ENCODE results near the gene PPP1R27. TPM values are rescaled to one million over a fixed set of nuclear protein-coding genes. Genes with fewer than 3 reads are reported as not detected.

Gene PPP1R27
- polyA plus RNA-seq (2011; rRNA removed) = not detected in 2 replicates
- 0.30 and 0.39 TPM in 2 replicates for polyA plus RNA-seq (2012; cell fraction: cytosol; rRNA removed)
- 0.43 and 0.86 TPM in 2 replicates for polyA plus RNA-seq (2012; cell fraction: nucleus; rRNA removed)
- 0.09 TPM in 1 of 3 replicates, not detected in the others for polyA plus RNA-seq (2017; fragmentation: RNase III; extraction: RNeasy Plus Mini Kit Qiagen cat#74134 plus additional on column Dnase treatment)
- polyA minus RNA-seq (2011; rRNA and poly(A)+ RNA removed) = not detected in 2 replicates

GRCh38 chr17:81834831-81835267 lies at the start of gene PPP1R27:
PPP1R27 (minus strand) TSS chr17:81835050; CDS start chr17:81834953, 97 bp downstream.
- H3K27ac ChIP-seq = peak within 1 kb of the TSS; percentile 93 to 99
- TF ChIP-seq FOSL2 (IDR thresholded peaks at IDR 0.05) = no peak
- TF ChIP-seq FOSL2 (CRISPR knock-in tag; IDR thresholded peaks at IDR 0.05) = no peak; the same call in 1 of the 2 replicates
- TF ChIP-seq GATA3 (IDR thresholded peaks at IDR 0.05; ENCODE audit: borderline replicate concordance) = no peak
- TF ChIP-seq MAFK (IDR thresholded peaks at IDR 0.05; ENCODE audit: partially characterized antibody) = no peak
- no peak for TF ChIP-seq EHMT2 (IDR thresholded peaks at IDR 0.05; ENCODE audit: low read depth)
- no peak for TF ChIP-seq BHLHE40 (IDR thresholded peaks at IDR 0.05; ENCODE audit: low read depth, low read length)
- no peak for TF ChIP-seq CHD4 (IDR thresholded peaks at IDR 0.05; ENCODE audit: borderline replicate concordance)
- no peak for TF ChIP-seq CBX2 (IDR thresholded peaks at IDR 0.05; ENCODE audit: borderline replicate concordance, low read depth)
- no peak for TF ChIP-seq NPAS2 (CRISPR knock-in tag; IDR thresholded peaks at IDR 0.05; ENCODE audit: borderline replicate concordance)
- TF ChIP-seq PBX3 (IDR thresholded peaks at IDR 0.05) = no peak
- no peak for TF ChIP-seq CTCF (IDR thresholded peaks at IDR 0.05)
- no peak for TF ChIP-seq ZSCAN20 (CRISPR knock-in tag; IDR thresholded peaks at IDR 0.05)
- no peak for TF ChIP-seq SMC3 (IDR thresholded peaks at IDR 0.05)
- TF ChIP-seq ZC3H11A (IDR thresholded peaks at IDR 0.05) = no peak
- no peak for TF ChIP-seq HOXB5 (CRISPR knock-in tag; IDR thresholded peaks at IDR 0.05)
- no peak for TF ChIP-seq EP300 (IDR thresholded peaks at IDR 0.05)
- no peak for TF ChIP-seq HOXA7 (CRISPR knock-in tag; IDR thresholded peaks at IDR 0.05)
- H3K4me1 ChIP-seq = peaks cover 21% of the 10 kb centered on the region; the same call in 2 of the 3 replicates
- ChIA-PET POLR2A (interaction anchor here (1.2 kb wide), 1 partner anchor 11 kb away, joined by 5 read pairs; no protein-coding TSS in a partner anchor), CTCF (interaction anchor here (1.1 to 1.2 kb wide), 2 partner anchors 8 to 13 kb away, joined by 3 to 4 read pairs; no protein-coding TSS in a partner anchor)
- H3K4me3 ChIP-seq = peak within 1 kb of the TSS; percentile 94
- peak within 1 kb of the TSS; percentile 96 for H3K4me2 ChIP-seq
- 92% methylated on average over 25 of the region's 26 CpGs for WGBS (ENCODE audit: missing lambda C conversion rate)
- FAIRE-seq (no peak), ATAC-seq (no peak), DNase-seq (ENCODE audit: low read depth in 1 of 2, low spot score in 1 of 2) (no peak)
- H3K9me3 ChIP-seq = no peaks in the 10 kb centered on the region

GRCh38 chr17:81884520-81884919 lies 49.7 kb upstream of the PPP1R27 start:
- FAIRE-seq (no peak), DNase-seq (ENCODE audit: low read depth in 1 of 2, low spot score in 1 of 2) (no peak), ATAC-seq (peak; percentile 32 to 58; a peak in 5 of 6 replicates)
- POLR2A ChIA-PET = no interaction called here
- H3K27ac ChIP-seq = no peak overlapping the region
- peak; percentile 2; the same call in 1 of the 2 replicates for TF ChIP-seq USF2 (IDR thresholded peaks at IDR 0.05)
- TF ChIP-seq MAX (IDR thresholded peaks at IDR 0.05) = no peak
- no peak for TF ChIP-seq JUNB (IDR thresholded peaks at IDR 0.05)
- TF ChIP-seq RNF2 (IDR thresholded peaks at IDR 0.05; ENCODE audit: borderline replicate concordance, low read depth) = no peak
- no peak for TF ChIP-seq ESRRA (IDR thresholded peaks at IDR 0.05; ENCODE audit: borderline replicate concordance, low read length)
- CTCF ChIA-PET = interaction anchor here (1.2 to 11.2 kb wide), 3 partner anchors 9 to 32 kb away, joined by 4 to 126 read pairs (median 6); partner anchors contain the start of gene ARHGDIA
- H3K4me1 ChIP-seq = peaks cover 11% of the 10 kb centered on the region
- H3K4me3 ChIP-seq = no peak overlapping the region
- WGBS (ENCODE audit: missing lambda C conversion rate) = 91% methylated on average over 11 of the region's 11 CpGs
- no peak overlapping the region for H3K4me2 ChIP-seq
- no peaks in the 10 kb centered on the region for H3K9me3 ChIP-seq

Measured in A549 (cell line).